Measurements from ENCODE around the gene TSHR. TPM values are rescaled to one million over a fixed set of nuclear protein-coding genes. Genes with fewer than 3 reads are reported as not detected.

Gene TSHR
- total and polyA plus RNA-seq, 2 experiments from 2014 or later = 0.59 to 0.78 TPM

DNA sequence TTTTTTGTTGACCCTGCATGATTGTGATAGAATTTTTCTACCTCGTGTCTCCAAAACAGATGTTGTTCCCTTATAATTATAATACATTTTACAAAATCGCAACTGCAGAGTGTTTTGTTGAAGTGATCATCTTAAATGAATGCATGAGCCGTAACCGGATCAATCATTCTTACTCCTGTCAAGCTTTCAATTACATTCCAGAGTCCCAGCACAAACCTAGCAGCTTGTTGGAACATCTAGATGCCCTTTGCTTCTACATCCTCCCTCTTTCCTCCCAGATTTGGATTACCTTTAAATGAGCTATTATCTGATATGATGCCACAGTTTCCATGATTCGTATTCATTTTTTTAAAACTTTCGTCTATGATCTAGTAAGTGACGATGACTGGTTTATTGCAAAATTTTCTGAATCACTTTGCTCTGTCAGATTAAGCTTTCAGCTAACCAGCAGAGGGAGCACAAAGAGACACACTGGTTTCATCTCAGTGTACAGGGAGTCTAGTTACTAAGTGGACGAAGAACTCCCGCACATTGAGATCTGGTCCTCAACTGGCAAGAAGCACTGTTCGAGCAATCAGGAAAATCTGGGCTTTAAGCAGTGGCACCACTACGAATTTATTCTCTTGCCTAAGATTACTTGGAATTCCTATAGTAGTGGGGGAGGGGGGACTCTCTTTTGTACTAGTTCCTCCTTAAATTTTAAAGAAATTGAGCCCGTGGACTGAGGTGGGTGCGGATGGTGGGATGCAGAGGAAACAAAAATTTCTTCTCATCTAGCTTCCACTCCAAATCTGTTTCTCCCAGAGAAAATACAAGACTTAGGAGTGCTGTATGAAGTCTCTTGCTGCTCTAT, 40.9 kb downstream of the TSHR start:
- Mint-ChIP-seq H3K27ac (no peak overlapping the region), H3K36me3 (ENCODE audit: low read depth) (no peaks in the 10 kb centered on the region), H3K9me3 (no peaks in the 10 kb centered on the region), H3K27me3 (ENCODE audit: insufficient read depth, low read depth, poor library complexity) (peaks cover 1% of the 10 kb centered on the region), H3K4me1 (no peaks in the 10 kb centered on the region), H3K4me3 (no peak overlapping the region)
- TF ChIP-seq EZH2phosphoT487 (IDR thresholded peaks at IDR 0.05; ENCODE audit: unreplicated experiment) (no peak), STAT1 (IDR thresholded peaks at IDR 0.05; ENCODE audit: unreplicated experiment) (no peak)
- TF ChIP-seq, protein P1, sequence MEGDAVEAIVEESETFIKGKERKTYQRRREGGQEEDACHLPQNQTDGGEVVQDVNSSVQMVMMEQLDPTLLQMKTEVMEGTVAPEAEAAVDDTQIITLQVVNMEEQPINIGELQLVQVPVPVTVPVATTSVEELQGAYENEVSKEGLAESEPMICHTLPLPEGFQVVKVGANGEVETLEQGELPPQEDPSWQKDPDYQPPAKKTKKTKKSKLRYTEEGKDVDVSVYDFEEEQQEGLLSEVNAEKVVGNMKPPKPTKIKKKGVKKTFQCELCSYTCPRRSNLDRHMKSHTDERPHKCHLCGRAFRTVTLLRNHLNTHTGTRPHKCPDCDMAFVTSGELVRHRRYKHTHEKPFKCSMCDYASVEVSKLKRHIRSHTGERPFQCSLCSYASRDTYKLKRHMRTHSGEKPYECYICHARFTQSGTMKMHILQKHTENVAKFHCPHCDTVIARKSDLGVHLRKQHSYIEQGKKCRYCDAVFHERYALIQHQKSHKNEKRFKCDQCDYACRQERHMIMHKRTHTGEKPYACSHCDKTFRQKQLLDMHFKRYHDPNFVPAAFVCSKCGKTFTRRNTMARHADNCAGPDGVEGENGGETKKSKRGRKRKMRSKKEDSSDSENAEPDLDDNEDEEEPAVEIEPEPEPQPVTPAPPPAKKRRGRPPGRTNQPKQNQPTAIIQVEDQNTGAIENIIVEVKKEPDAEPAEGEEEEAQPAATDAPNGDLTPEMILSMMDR (conservative IDR thresholded peaks at IDR 0.05; ENCODE audit: low read depth in 2 of 2) = peak; percentile 62 to 67
- H3K4me2 ChIP-seq = no peak overlapping the region
- H2AFZ ChIP-seq = peak overlapping the region; percentile 39; the same call in 1 of the 2 replicates
- H3K4me1 ChIP-seq (ENCODE audit: insufficient read depth) = no peaks in the 10 kb centered on the region
- ATAC-seq (peak; percentile 63; the same call in 2 of the 3 replicates), DNase-seq (ENCODE audit: low spot score) (peak; percentile 60)
- H3K27ac ChIP-seq (ENCODE audit: low read depth) = no peak overlapping the region
- H4K20me1 ChIP-seq (replicated peaks; ENCODE audit: insufficient read depth) = no peaks in the 10 kb centered on the region
- no peaks in the 10 kb centered on the region for H3K79me2 ChIP-seq (replicated peaks; ENCODE audit: insufficient read depth)
- H3K4me3 ChIP-seq = no peak overlapping the region
- no peaks in the 10 kb centered on the region for H3K36me3 ChIP-seq (ENCODE audit: insufficient read depth)
- H3F3A ChIP-seq (replicated peaks; ENCODE audit: low read depth) = no peaks in the 10 kb centered on the region
- no peaks in the 10 kb centered on the region for H3K27me3 ChIP-seq (ENCODE audit: insufficient read depth)
- no peaks in the 10 kb centered on the region for H3K9me2 ChIP-seq (ENCODE audit: insufficient read depth)

DNA sequence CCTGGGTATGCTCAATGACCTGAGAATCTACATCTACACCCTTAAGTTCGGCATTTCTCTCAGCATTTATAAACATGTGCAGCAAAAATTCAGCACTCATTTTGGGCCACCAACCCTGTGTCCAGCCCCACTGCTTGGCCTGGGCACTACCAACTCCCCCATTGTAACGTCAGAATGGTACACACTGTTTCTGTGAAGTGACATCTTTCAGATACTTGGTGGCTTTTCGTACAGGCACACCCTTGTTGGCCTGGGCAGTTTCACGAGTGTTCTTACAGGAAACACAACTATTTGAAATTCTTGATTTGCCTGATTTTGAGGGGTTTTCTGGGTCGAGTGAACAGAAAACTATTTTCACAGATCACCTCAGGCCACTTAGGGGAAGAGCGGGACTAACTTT, 46.0 kb downstream of the TSHR start:
- H2AFZ ChIP-seq = peak overlapping the region; percentile 52; the same call in 1 of the 2 replicates
- H3K27ac Mint-ChIP-seq = no peak overlapping the region

More for the DNA sequence above, 46.0 kb downstream of the TSHR start:
- no peaks in the 10 kb centered on the region for H3K4me1 ChIP-seq (ENCODE audit: insufficient read depth)
- H3K27ac ChIP-seq (ENCODE audit: low read depth) = no peak overlapping the region
- no peak overlapping the region for H3K4me3 ChIP-seq
- TF ChIP-seq ZNF331 (CRISPR knock-in tag; IDR thresholded peaks at IDR 0.05; ENCODE audit: low read depth) = no peak
- TF ChIP-seq STAT1 (IDR thresholded peaks at IDR 0.05; ENCODE audit: unreplicated experiment) = no peak
- TF ChIP-seq, protein P2, sequence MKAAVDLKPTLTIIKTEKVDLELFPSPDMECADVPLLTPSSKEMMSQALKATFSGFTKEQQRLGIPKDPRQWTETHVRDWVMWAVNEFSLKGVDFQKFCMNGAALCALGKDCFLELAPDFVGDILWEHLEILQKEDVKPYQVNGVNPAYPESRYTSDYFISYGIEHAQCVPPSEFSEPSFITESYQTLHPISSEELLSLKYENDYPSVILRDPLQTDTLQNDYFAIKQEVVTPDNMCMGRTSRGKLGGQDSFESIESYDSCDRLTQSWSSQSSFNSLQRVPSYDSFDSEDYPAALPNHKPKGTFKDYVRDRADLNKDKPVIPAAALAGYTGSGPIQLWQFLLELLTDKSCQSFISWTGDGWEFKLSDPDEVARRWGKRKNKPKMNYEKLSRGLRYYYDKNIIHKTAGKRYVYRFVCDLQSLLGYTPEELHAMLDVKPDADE (IDR thresholded peaks at IDR 0.05) = no peak
- TF ChIP-seq EZH2phosphoT487 (IDR thresholded peaks at IDR 0.05; ENCODE audit: unreplicated experiment) = no peak
- no peaks in the 10 kb centered on the region for H3K9me2 ChIP-seq (ENCODE audit: insufficient read depth)
- H3K27me3 Mint-ChIP-seq (ENCODE audit: insufficient read depth, low read depth, poor library complexity) = no peaks in the 10 kb centered on the region
- H3K36me3 ChIP-seq (ENCODE audit: insufficient read depth) = no peaks in the 10 kb centered on the region
- no peaks in the 10 kb centered on the region for H3F3A ChIP-seq (replicated peaks; ENCODE audit: low read depth)
- H3K79me2 ChIP-seq (replicated peaks; ENCODE audit: insufficient read depth) = no peaks in the 10 kb centered on the region
- DNase-seq (ENCODE audit: low spot score) (no peak), ATAC-seq (no peak)
- H3K9me3 Mint-ChIP-seq = no peaks in the 10 kb centered on the region
- H3K4me1 Mint-ChIP-seq = no peaks in the 10 kb centered on the region
- H3K4me2 ChIP-seq = no peak overlapping the region
- H3K27me3 ChIP-seq (ENCODE audit: insufficient read depth) = no peaks in the 10 kb centered on the region
- H3K4me3 Mint-ChIP-seq = no peak overlapping the region
- H3K36me3 Mint-ChIP-seq (ENCODE audit: low read depth) = no peaks in the 10 kb centered on the region
- H4K20me1 ChIP-seq (replicated peaks; ENCODE audit: insufficient read depth) = no peaks in the 10 kb centered on the region
